HCT116 (cell line): ENCODE data around the gene PKD2L1. TPM values are rescaled to one million over a fixed set of nuclear protein-coding genes. Genes with fewer than 3 reads are reported as not detected.
"Not testable (repeated sequence)": the region's sequence is repeated elsewhere in the genome, so short reads cannot be mapped to it uniquely, and the experiment has no call there.

Experiments
- ATAC-seq: fragments of 200-7000 bp; cut with Tn5 transposase; 2 replicates; pipeline ENCODE4 v1.9.1; 2020; ENCODE audit warnings: mild to moderate bottlenecking, moderate library complexity
- BruUV-seq: library from RNA; stranded (reverse); fragments of 400-500 nt; replicated peaks from 2 replicates; lab custom pipeline; 2021; lab: Mats Ljungman, UMichigan
- CTCF ChIA-PET: fragments of 300-600 bp; sonication (Branson Sonifier 250); formaldehyde crosslinking; loops from one replicate; lab custom pipeline; 2021; ENCODE audit warnings: antibody characterized with exemption; lab: Charles Lee
- POLR2A ChIA-PET: fragments of 300-600, 350-600 bp; sonication (Branson Sonifier 250); formaldehyde crosslinking; loops from one replicate; lab custom pipeline; 2021; ENCODE audit warnings: antibody characterized with exemption; lab: Charles Lee
- RAD21 ChIA-PET, 2 experiments: fragments of 300-600 bp; sonication (Branson Sonifier 250); formaldehyde crosslinking; loops; one replicate each; lab custom pipeline; 2023; ENCODE audit warnings: low total read pairs in 2 of 2; ENCODE audit not compliant: uncharacterized antibody in 2 of 2, unreplicated experiment in 2 of 2, low non-redundant PET in 1 of 2; lab: Charles Lee
- DNase-seq: peaks from one replicate; pipeline ENCODE4 v3.0.0-alpha.2; 2010; ENCODE audit warnings: low read depth, low spot score
- H2AFZ ChIP-seq: fragments of 200-600 bp; shearing (Covaris generic), sonication (generic); 2 replicates; pipeline ENCODE4 v1.6.1; 2017; ENCODE audit warnings: low read depth, mixed run types, mixed read lengths, antibody characterized with exemption, low read length; ENCODE audit not compliant: poor library complexity, severe bottlenecking
- H3K27ac ChIP-seq: 2 replicates; pipeline ENCODE4 v1.5.1; 2012; ENCODE audit warnings: low read depth, low read length
- H3K27me3 ChIP-seq: fragments of 200-600 bp; sonication (generic); 2 replicates; pipeline ENCODE4 v1.6.1; 2016; ENCODE audit warnings: mixed run types, low read length, mixed read lengths; ENCODE audit not compliant: insufficient read depth
- H3K36me3 ChIP-seq, 2 experiments: fragments of 200-500 bp in 1 of 2; fragments of 200-600 bp in 1 of 2; sonication (Bioruptor generic) in 1 of 2; sonication (generic) in 1 of 2; 2 replicates each; pipeline versions ENCODE4 v1.5.1 to v1.6.1; 2014 to 2016; ENCODE audit warnings: low read length in 2 of 2, inconsistent platforms in 1 of 2, mixed read lengths in 1 of 2, mixed run types in 1 of 2; ENCODE audit not compliant: insufficient read depth in 2 of 2, control insufficient read depth in 1 of 2
- H3K4me1 ChIP-seq, 2 experiments: fragments of 200-600 bp in 1 of 2; sonication (generic) in 1 of 2; 2 replicates each; pipeline versions ENCODE4 v1.5.1 to v1.6.1; 2012 to 2017; ENCODE audit warnings: low read length in 2 of 2, inconsistent platforms in 1 of 2, mild to moderate bottlenecking in 1 of 2, mixed read lengths in 1 of 2, mixed run types in 1 of 2, moderate library complexity in 1 of 2; ENCODE audit not compliant: insufficient read depth in 2 of 2, control insufficient read depth in 1 of 2
- H3K4me2 ChIP-seq: fragments of 200-600 bp; sonication (generic); 2 replicates; pipeline ENCODE4 v1.6.1; 2017; ENCODE audit warnings: mixed run types, low read length, mixed read lengths
- H3K4me3 ChIP-seq, 2 experiments: fragments of 200-600 bp in 1 of 2; sonication (generic) in 1 of 2; replicated peaks in 1 of 2; 2 replicates each; pipeline ENCODE4 v1.5.1; 2011 to 2016; ENCODE audit warnings: low read length in 2 of 2, control low read depth in 1 of 2, low read depth in 1 of 2, mild to moderate bottlenecking in 1 of 2, mixed read lengths in 1 of 2, mixed run types in 1 of 2
- H3K79me2 ChIP-seq: fragments of 200-600 bp; sonication (generic); 2 replicates; pipeline ENCODE4 v1.6.1; 2017; ENCODE audit warnings: mild to moderate bottlenecking, mixed run types, low read length, moderate library complexity, mixed read lengths; ENCODE audit not compliant: insufficient read depth
- H3K9ac ChIP-seq: fragments of 200-600 bp; sonication (generic); 2 replicates; pipeline ENCODE4 v1.6.1; 2016; ENCODE audit warnings: low read length, mixed read lengths
- H3K9me2 ChIP-seq: fragments of 200-600 bp; sonication (generic), shearing (Covaris generic); 2 replicates; pipeline ENCODE4 v1.6.1; 2017; ENCODE audit warnings: mixed run types, mild to moderate bottlenecking, moderate library complexity; ENCODE audit not compliant: insufficient read depth
- H3K9me3 ChIP-seq, 2 experiments: fragments of 200-500 bp in 1 of 2; fragments of 200-600 bp in 1 of 2; sonication (Bioruptor generic) in 1 of 2; sonication (generic) in 1 of 2; 2 replicates each; pipeline ENCODE4 v1.6.1; 2014 to 2017; ENCODE audit warnings: low read length in 2 of 2, mixed read lengths in 2 of 2, inconsistent platforms in 1 of 2, low read depth in 1 of 2, mild to moderate bottlenecking in 1 of 2, mixed run types in 1 of 2, moderate library complexity in 1 of 2; ENCODE audit not compliant: control insufficient read depth in 1 of 2, insufficient read depth in 1 of 2
- H4K20me1 ChIP-seq: fragments of 200-600 bp; sonication (generic), shearing (Covaris generic); 2 replicates; pipeline ENCODE4 v1.6.1; 2017; ENCODE audit warnings: mixed run types, mild to moderate bottlenecking, moderate library complexity; ENCODE audit not compliant: insufficient read depth
- POLR2AphosphoS5 ChIP-seq: IDR thresholded peaks from 2 replicates; pipeline ENCODE4 v1.6.1; 2011; ENCODE audit warnings: mild to moderate bottlenecking, low read depth, low read length, moderate library complexity
- intact Hi-C: fragments of 100-400 bp; cut with micrococcal nuclease; formaldehyde crosslinking; loops from 2 replicates; pipeline ENCODE4 v1.10.0; 2022
- total RNA-seq: library from RNA; stranded (reverse); gene quantifications from one replicate; pipeline ENCODE4 v1.2.1, GENCODE V29; 2021; ENCODE audit not compliant: unreplicated experiment
- TF ChIP-seq, protein P1 (sequence below): IDR thresholded peaks from 2 replicates; pipeline ENCODE4 v1.6.1; 2012

The PKD2L1 gene
- total RNA-seq, 1 experiment from 2014 or later: 0.17 TPM

DNA sequence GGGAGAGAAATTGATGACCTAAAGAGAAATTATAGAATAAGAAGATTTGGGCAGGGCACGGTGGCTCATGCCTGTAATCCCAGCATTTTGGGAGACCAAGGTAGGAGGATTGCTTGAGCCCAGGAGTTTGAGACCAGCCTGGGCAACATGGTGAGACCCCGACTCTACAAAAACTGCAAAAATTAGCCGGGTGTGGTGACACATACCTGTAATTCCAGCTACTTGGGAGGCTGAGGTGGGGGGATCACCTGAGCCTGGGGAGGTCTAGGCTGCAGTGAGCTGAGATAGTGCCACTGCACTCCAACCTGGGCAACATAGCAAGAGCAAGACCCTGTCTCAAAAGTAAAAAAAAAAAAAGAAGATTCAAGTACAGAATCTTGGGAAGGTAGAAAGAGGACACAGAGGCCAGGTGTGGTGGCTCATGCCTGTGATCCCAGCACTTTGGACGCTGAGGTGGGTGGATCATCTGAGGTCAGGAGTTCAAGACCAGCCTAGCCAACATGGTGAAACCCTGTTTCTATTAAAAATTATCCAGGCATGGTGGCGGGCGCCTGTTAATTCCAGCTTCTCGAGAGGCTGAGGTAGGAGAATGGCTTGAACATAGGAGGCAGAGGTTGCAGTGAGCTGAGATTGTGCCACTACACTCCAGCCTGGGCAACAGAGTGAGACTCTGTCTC is 44.8 kb upstream of the PKD2L1 start:
- Histone ChIP-seq H3K27ac (peak overlapping the region; percentile 99), H3K9ac (peak overlapping the region; percentile 84), H3K4me3 (peak overlapping the region; percentile 60 to 70), H3K4me2 (peak overlapping the region; percentile 79), H3K4me1 (peaks cover 62 to 72% of the 10 kb centered on the region in 2 experiments), H3K79me2 (peaks cover 17% of the 10 kb centered on the region)
- H2AFZ ChIP-seq, BruUV-seq, H3K9me2 ChIP-seq, intact Hi-C loops, H4K20me1 ChIP-seq, DNase-seq, H3K9me3 ChIP-seq, ATAC-seq, H3K36me3 ChIP-seq, H3K27me3 ChIP-seq: not testable (repeated sequence)
- ChIA-PET RAD21 (interaction anchor here (0.6 to 1.9 kb wide), 2 partner anchors 11 to 28 kb away, joined by 3 to 14 read pairs; partner anchors contain the start of gene SCD (in 1 of the 2)), POLR2A (interaction anchor here (0.5 to 2.7 kb wide), 7 partner anchors 9 to 170 kb away, joined by 3 to 52 read pairs (median 13); partner anchors contain the start of gene SCD), CTCF (interaction anchor here (1.3 kb wide), 1 partner anchor 529 kb away, joined by 3 read pairs; no protein-coding TSS in a partner anchor)

DNA sequence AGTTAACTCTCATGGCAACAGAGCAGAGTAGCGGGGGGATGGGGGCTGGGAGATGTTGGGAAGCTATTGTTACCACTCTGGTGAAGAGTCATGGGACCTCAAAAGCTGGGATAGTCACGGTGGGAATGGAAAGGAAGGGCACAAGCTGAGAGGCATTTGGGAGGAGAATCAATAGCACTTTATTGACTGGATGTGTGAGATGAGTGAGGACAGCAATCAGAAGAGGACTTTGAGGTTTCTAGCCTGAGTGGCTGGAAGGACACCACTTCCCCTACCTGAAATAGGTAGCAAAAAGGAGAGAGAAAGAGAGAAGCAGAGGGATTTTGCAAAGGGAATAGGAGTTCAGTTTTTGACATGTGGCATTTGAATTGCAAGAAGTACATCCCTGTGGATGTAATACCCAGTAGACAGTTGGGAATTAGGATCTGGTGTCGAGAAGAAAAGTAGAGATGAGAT is 44.2 kb upstream of the PKD2L1 start:
- ATAC-seq (peak; percentile 2; the same call in 1 of the 2 replicates), DNase-seq (no peak)
- intact Hi-C loops: no loop called here
- ChIA-PET RAD21 (interaction anchor here (1.6 to 1.9 kb wide), 2 partner anchors 27 to 28 kb away, joined by 6 to 14 read pairs; partner anchors contain the start of gene SCD (in 1 of the 2)), CTCF (interaction anchor here (1.3 to 1.5 kb wide), 2 partner anchors 31 to 529 kb away, joined by 3 to 12 read pairs; no protein-coding TSS in a partner anchor), POLR2A (interaction anchor here (0.5 to 2.7 kb wide), 10 partner anchors 9 to 60 kb away, joined by 3 to 52 read pairs (median 10); partner anchors contain the start of gene SCD)
- Histone ChIP-seq H3K4me3 (peak overlapping the region; percentile 60 to 70), H3K27ac (peak overlapping the region; percentile 99), H3K9me2 (no peaks in the 10 kb centered on the region), H2AFZ (no peak overlapping the region), H3K36me3 (no peaks in the 10 kb centered on the region), H3K9ac (peak overlapping the region; percentile 84), H3K9me3 (no peaks in the 10 kb centered on the region), H4K20me1 (no peaks in the 10 kb centered on the region), H3K4me2 (peak overlapping the region; percentile 79), H3K79me2 (peaks cover 17% of the 10 kb centered on the region), H3K27me3 (no peaks in the 10 kb centered on the region), H3K4me1 (peaks cover 67 to 78% of the 10 kb centered on the region in 2 experiments)
- TF ChIP-seq, protein P1, sequence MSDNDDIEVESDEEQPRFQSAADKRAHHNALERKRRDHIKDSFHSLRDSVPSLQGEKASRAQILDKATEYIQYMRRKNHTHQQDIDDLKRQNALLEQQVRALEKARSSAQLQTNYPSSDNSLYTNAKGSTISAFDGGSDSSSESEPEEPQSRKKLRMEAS: no peak
- TF ChIP-seq POLR2AphosphoS5: peak; percentile 53
- BruUV-seq: no TSS peak
